HG03457 (cell line): ENCODE results near the gene TFDP1.
A peak's percentile ranks its signal among the peaks of the same experiment; 100 is the strongest.

Experiments used
- ATAC-seq: cut with Tn5 transposase; IDR thresholded peaks from one replicate; pipeline ENCODE4 v1.9.1; 2021; ENCODE audit warnings: moderate number of reproducible peaks; ENCODE audit not compliant: unreplicated experiment

The TFDP1 gene, protein sequence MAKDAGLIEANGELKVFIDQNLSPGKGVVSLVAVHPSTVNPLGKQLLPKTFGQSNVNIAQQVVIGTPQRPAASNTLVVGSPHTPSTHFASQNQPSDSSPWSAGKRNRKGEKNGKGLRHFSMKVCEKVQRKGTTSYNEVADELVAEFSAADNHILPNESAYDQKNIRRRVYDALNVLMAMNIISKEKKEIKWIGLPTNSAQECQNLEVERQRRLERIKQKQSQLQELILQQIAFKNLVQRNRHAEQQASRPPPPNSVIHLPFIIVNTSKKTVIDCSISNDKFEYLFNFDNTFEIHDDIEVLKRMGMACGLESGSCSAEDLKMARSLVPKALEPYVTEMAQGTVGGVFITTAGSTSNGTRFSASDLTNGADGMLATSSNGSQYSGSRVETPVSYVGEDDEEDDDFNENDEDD

GRCh38 chr13:113584205-113584869, at the start of gene TFDP1:
Gene TFDP1, plus strand, starts transcription at chr13:113584753. Its CDS starts 1,085 bp downstream, at chr13:113585838.
- peak; percentile 75 for ATAC-seq

GRCh38 chr13:113535381-113535781, 49.2 kb upstream of the TFDP1 start:
- ATAC-seq: no peak

- ATAC-seq: no peak
These were observed 48.0 kb upstream of the TFDP1 start for GRCh38 chr13:113536461-113537110.

GRCh38 chr13:113537205-113537604, 47.3 kb upstream of the TFDP1 start:
- no peak for ATAC-seq

GRCh38 chr13:113537909-113538688, 46.5 kb upstream of the TFDP1 start:
- no peak for ATAC-seq

GRCh38 chr13:113538689-113539058, 45.9 kb upstream of the TFDP1 start:
- ATAC-seq: no peak

DNA sequence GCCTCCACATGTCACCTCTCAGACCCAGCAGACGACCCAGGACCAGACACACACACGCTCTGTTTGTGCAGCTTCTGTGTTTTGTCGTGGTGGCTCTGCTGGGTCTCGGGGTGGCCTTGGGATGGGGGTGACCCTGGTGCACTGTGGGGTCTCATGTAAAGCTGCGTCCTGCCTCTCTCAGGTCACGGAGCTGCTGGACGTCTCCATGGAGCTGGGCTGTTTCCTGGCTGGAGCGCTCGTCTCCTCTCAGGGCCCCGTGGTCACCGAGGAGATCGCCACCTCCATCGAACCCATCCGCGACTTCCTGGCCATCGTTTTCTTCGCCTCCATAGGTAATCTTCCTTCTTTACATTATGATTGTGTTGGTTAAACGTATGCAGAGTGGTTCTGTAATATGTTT, 45.4 kb upstream of the TFDP1 start:
- no peak for ATAC-seq

DNA sequence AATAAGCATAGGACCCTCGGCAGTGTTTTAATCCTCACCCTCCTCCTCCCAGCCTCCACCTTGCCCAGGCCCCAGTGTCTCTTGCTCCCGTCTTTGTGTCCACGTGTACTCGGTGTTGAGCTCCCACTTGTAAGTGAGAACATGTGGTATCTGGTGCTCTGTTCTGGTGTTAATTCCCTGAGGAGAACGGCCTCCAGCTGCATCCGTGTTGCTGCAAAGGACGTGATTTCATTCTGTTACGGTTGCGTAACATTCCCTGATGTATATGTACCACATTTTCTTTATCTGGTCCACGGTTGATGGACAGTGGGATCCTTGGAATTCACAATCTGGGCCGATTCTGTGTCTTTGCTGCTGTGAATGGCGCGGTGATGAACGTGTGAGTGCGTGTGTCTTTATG, 44.7 kb upstream of the TFDP1 start:
- no peak for ATAC-seq

GRCh38 chr13:113540523-113540922, 44.0 kb upstream of the TFDP1 start:
- no peak for ATAC-seq

DNA sequence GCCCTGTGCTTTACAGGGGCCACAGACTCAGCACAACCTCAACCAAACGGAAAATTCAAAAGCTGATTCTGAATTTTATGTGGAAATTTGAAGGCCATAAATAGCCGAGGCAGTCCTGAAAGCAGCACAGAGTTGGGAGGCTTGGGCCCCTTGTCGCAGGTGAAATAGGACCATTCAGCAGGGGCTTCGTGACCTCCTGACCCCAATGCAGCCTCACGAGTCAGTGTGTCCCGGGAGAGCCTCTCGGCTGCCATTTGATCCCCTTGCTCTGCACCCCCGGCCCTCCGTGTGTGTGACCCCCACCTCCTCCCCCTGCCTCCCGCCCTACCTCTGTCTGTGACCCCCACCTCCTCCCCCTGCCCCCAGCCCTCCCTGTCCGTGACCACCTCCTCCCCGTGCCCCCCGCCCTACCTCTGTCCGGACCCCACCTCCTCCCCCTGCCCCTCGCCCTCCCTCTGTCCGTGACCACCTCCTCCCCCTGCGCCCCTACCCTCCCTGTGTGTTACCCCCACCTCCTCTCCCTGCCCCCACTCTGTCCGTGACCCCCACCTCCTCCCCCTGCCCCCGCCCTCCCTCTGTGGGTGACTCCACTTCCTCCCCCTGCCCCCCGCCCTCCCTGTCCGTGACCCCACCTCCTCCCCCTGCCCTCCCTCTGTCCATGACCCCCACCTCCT, 41.7 kb upstream of the TFDP1 start:
- ATAC-seq: no peak

GRCh38 chr13:113544071-113544891, 40.3 kb upstream of the TFDP1 start:
- ATAC-seq: no peak

DNA sequence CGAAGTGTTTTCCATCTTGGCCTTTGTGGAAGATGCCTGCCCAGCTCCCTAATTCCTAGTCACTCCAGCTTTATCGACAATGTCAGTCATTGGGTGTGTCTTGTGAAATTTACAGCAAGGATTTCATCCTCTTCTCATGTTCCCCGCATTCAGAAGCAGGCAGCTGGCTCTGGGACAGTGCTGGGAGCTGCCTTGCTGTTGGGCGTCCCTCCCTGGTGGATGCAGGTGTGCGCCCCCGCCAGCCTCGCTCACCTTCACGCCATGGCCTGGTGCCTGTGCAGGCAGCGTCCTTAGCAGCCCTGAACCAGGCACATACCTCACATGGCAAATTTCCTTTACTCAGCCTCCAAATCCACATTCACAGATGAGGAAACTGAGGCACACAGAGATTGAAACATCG, 39.7 kb upstream of the TFDP1 start:
- ATAC-seq: no peak

DNA sequence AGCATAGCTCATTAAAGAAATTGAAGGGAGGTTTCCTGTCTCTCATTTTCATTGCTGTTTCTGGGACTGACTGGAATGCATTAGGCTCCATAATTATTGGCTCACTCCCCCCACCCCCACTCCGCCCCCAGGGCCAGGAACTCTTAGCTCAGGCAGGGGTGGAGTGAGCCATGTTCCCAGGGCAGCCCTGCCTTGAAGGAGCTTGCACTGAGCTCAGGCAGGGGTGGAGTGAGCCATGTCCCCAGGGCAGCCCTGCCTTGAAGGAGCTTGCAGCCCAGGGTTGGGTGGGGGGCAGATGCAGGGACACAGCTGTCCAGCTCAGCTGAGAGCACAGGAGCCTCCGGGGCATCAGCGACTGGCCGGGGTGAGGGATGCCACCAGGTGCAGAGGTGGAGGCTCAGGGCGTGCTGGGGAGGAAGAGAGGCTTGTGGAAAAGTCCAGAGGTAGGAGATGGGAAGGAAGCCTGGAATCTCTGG, 39.1 kb upstream of the TFDP1 start:
- no peak for ATAC-seq

GRCh38 chr13:113545931-113546516, 38.5 kb upstream of the TFDP1 start:
- no peak for ATAC-seq

- no peak for ATAC-seq
These were observed 37.8 kb upstream of the TFDP1 start for GRCh38 chr13:113546571-113547237.

DNA sequence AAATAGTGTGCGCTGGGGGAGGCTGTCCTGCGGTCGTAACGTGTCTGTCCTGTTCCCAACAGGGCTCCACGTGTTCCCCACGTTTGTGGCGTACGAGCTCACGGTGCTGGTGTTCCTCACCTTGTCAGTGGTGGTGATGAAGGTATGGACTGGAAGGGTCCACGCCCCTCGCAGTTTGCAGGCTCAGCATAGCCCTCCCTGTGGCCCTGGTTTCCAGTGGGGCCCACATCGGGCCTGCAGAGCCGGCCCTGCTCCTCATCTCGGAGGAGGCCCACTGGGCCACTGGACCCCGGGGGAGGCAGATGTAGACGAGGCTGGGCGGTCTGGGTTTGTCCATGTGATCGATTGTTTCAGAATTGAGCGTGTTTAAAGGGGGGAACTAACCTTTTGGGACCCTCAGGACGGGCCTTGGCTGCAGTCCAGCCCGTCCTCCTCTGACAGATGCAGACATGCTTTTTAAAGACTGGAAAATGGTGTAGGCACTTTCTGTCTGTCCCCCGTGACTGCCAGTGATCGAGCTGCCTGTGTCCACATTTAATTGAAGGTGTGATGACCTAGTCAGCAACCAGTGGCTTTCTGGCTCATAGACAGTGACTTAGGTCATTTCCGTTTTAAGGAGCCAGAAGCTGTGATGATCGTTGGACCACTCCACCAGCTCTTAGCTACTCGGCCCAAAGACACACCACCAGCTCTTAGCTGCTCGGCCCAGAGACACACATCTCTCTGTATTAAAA, 37.1 kb upstream of the TFDP1 start:
- ATAC-seq: no peak

GRCh38 chr13:113548171-113548641, 36.3 kb upstream of the TFDP1 start:
- no peak for ATAC-seq
